LNCaP clone FGC (cell line): ENCODE results near the gene GRIA3.

Source experiments
- DNase-seq: peaks from one replicate; pipeline ENCODE4 v3.0.0-alpha.2; 2011; ENCODE audit warnings: low read depth
- H3K4me3 ChIP-seq: 2 replicates; pipeline ENCODE4 v1.5.1; 2011; ENCODE audit warnings: mild to moderate bottlenecking, low read depth, low read length, control low read depth
- TF ChIP-seq, protein P1 (sequence below): IDR thresholded peaks from 2 replicates; pipeline ENCODE4 v1.5.1; 2012; ENCODE audit warnings: mild to moderate bottlenecking; ENCODE audit not compliant: control insufficient read depth, insufficient read depth; ENCODE audit errors: extremely low read depth

The GRIA3 gene

GRCh38 chrX:123190096-123190495 lies 6.0 kb downstream of the GRIA3 start:
- no peak for DNase-seq
- TF ChIP-seq, protein P1, sequence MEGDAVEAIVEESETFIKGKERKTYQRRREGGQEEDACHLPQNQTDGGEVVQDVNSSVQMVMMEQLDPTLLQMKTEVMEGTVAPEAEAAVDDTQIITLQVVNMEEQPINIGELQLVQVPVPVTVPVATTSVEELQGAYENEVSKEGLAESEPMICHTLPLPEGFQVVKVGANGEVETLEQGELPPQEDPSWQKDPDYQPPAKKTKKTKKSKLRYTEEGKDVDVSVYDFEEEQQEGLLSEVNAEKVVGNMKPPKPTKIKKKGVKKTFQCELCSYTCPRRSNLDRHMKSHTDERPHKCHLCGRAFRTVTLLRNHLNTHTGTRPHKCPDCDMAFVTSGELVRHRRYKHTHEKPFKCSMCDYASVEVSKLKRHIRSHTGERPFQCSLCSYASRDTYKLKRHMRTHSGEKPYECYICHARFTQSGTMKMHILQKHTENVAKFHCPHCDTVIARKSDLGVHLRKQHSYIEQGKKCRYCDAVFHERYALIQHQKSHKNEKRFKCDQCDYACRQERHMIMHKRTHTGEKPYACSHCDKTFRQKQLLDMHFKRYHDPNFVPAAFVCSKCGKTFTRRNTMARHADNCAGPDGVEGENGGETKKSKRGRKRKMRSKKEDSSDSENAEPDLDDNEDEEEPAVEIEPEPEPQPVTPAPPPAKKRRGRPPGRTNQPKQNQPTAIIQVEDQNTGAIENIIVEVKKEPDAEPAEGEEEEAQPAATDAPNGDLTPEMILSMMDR, result no peak
- H3K4me3 ChIP-seq, result no peak overlapping the region

GRCh38 chrX:123193101-123193500 lies 9.0 kb downstream of the GRIA3 start:
- no peak overlapping the region for H3K4me3 ChIP-seq
- no peak for DNase-seq
- TF ChIP-seq, protein P1, result no peak

- H3K4me3 ChIP-seq, result no peak overlapping the region
- DNase-seq, result no peak
- TF ChIP-seq, protein P1, result no peak
These were observed 15.3 kb downstream of the GRIA3 start for GRCh38 chrX:123199338-123199737.

DNA sequence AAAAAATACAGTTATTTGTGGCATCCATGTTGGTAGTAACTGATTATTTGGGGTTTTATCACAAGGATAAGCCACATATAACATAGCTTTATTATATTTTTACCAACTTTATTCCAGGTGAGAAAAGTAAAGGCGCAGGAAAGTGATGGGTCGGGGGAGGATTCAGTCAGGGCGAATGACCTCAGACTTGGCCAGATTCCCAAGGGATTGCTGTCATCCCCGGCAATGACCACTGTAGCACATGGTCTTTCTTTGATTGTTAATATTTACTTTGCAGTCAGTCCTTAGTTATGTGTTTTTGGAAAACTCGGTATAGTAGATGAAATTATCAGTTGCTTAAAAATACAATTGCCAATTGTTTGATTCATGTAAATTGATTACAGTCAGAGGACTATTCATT lies 17.6 kb downstream of the GRIA3 start:
- no peak for DNase-seq
- H3K4me3 ChIP-seq, result no peak overlapping the region
- TF ChIP-seq, protein P1, result no peak

- no peak overlapping the region for H3K4me3 ChIP-seq
- TF ChIP-seq, protein P1, result no peak
- DNase-seq, result no peak
These were observed 18.4 kb downstream of the GRIA3 start for GRCh38 chrX:123202523-123202922.

GRCh38 chrX:123203772-123204171 lies 19.7 kb downstream of the GRIA3 start:
- DNase-seq, result no peak
- TF ChIP-seq, protein P1, result no peak
- H3K4me3 ChIP-seq, result no peak overlapping the region

GRCh38 chrX:123206176-123206575 lies 22.1 kb downstream of the GRIA3 start:
- no peak overlapping the region for H3K4me3 ChIP-seq
- TF ChIP-seq, protein P1, result no peak
- no peak for DNase-seq
